Astrocyte (in vitro differentiated cells and primary cell): ENCODE results near the gene DNAJC30. TPM values are rescaled to one million over a fixed set of nuclear protein-coding genes. Genes with fewer than 3 reads are reported as not detected.

Source experiments
- DNase-seq: peaks from one replicate; pipeline ENCODE4 v3.0.0-alpha.2; 2010; ENCODE audit warnings: low read depth
- FAIRE-seq: peaks from 2 replicates; lab custom pipeline; 2011; peaks lifted over from hg19 to GRCh38; lab: Jason Lieb, UNC
- H2AFZ ChIP-seq: 2 replicates; pipeline ENCODE4 v1.6.0; 2012; ENCODE audit warnings: low read depth, low read length, inconsistent platforms
- H3K27ac ChIP-seq: 2 replicates; pipeline ENCODE4 v1.5.1; 2011; ENCODE audit warnings: low read depth, low read length, inconsistent platforms
- H3K27me3 ChIP-seq: 2 replicates; pipeline ENCODE4 v1.6.0; 2011; ENCODE audit warnings: low read length, inconsistent platforms; ENCODE audit not compliant: insufficient read depth
- H3K36me3 ChIP-seq: 2 replicates; pipeline ENCODE4 v1.5.1; 2011; ENCODE audit warnings: low read length, inconsistent platforms; ENCODE audit not compliant: insufficient read depth
- H3K4me1 ChIP-seq: 2 replicates; pipeline ENCODE4 v1.5.1; 2011; ENCODE audit warnings: low read length, inconsistent platforms; ENCODE audit not compliant: insufficient read depth
- H3K4me2 ChIP-seq: 2 replicates; pipeline ENCODE4 v1.6.0; 2012; ENCODE audit warnings: low read length, inconsistent platforms
- H3K4me3 ChIP-seq: 2 replicates; pipeline ENCODE4 v1.5.1; 2011; ENCODE audit warnings: low read depth, mild to moderate bottlenecking, low read length, inconsistent platforms; ENCODE audit not compliant: insufficient read depth
- H3K79me2 ChIP-seq: 2 replicates; pipeline ENCODE4 v1.6.0; 2012; ENCODE audit warnings: mild to moderate bottlenecking, low read length, inconsistent platforms; ENCODE audit not compliant: insufficient read depth
- H3K9ac ChIP-seq: 2 replicates; pipeline ENCODE4 v1.6.0; 2012; ENCODE audit warnings: mild to moderate bottlenecking, low read length, inconsistent platforms
- H3K9me3 ChIP-seq: 2 replicates; pipeline ENCODE4 v1.5.1; 2012; ENCODE audit warnings: low read depth, mild to moderate bottlenecking, low read length, inconsistent platforms; ENCODE audit not compliant: insufficient read depth
- H4K20me1 ChIP-seq: 2 replicates; pipeline ENCODE4 v1.6.0; 2012; ENCODE audit warnings: low read length, inconsistent platforms; ENCODE audit not compliant: insufficient read depth
- H3K27ac Mint-ChIP-seq: one replicate; pipeline ENCODE4 v1.8.0; 2021; ENCODE audit warnings: mild to moderate bottlenecking, mixed read lengths; ENCODE audit not compliant: unreplicated experiment
- H3K27me3 Mint-ChIP-seq: one replicate; pipeline ENCODE4 v1.8.0; 2021; ENCODE audit warnings: low read depth, mixed read lengths; ENCODE audit not compliant: unreplicated experiment
- H3K36me3 Mint-ChIP-seq: one replicate; pipeline ENCODE4 v1.8.0; 2021; ENCODE audit warnings: low read depth, mixed read lengths; ENCODE audit not compliant: unreplicated experiment
- H3K4me1 Mint-ChIP-seq: one replicate; pipeline ENCODE4 v1.8.0; 2021; ENCODE audit warnings: low read depth, mixed read lengths; ENCODE audit not compliant: unreplicated experiment
- H3K4me3 Mint-ChIP-seq: one replicate; pipeline ENCODE4 v1.8.0; 2021; ENCODE audit warnings: mild to moderate bottlenecking, moderate library complexity, mixed read lengths; ENCODE audit not compliant: unreplicated experiment
- H3K9me3 Mint-ChIP-seq: one replicate; pipeline ENCODE4 v1.8.0; 2021; ENCODE audit warnings: mild to moderate bottlenecking, mixed read lengths; ENCODE audit not compliant: unreplicated experiment
- EZH2 ChIP-seq: IDR thresholded peaks from 2 replicates; pipeline ENCODE4 v1.6.1; 2012; ENCODE audit warnings: mild to moderate bottlenecking, low read length, inconsistent platforms; ENCODE audit not compliant: insufficient read depth
- total RNA-seq: library from RNA; stranded (reverse); gene quantifications from 2 replicates; pipeline ENCODE4 v1.2.1, GENCODE V29; 2021
- TF ChIP-seq, protein P1 (sequence below): IDR thresholded peaks from 2 replicates; pipeline ENCODE4 v1.5.1; 2011; ENCODE audit warnings: low read depth, mild to moderate bottlenecking, inconsistent platforms, low read length, moderate library complexity; ENCODE audit not compliant: insufficient read depth

DNAJC30 gene
- total RNA-seq, 1 donor from 2014 or later: 11.0 TPM

GRCh38 chr7:73649576-73649975 lies 33.7 kb downstream of the DNAJC30 start:
- no peaks in the 10 kb centered on the region for H3K36me3 ChIP-seq
- Mint-ChIP-seq H3K27ac (no peak overlapping the region), H3K4me3 (no peak overlapping the region), H3K36me3 (no peaks in the 10 kb centered on the region), H3K9me3 (peaks cover 4% of the 10 kb centered on the region), H3K4me1 (peaks cover 2% of the 10 kb centered on the region), H3K27me3 (peaks cover 64% of the 10 kb centered on the region)
- TF ChIP-seq, protein P1, sequence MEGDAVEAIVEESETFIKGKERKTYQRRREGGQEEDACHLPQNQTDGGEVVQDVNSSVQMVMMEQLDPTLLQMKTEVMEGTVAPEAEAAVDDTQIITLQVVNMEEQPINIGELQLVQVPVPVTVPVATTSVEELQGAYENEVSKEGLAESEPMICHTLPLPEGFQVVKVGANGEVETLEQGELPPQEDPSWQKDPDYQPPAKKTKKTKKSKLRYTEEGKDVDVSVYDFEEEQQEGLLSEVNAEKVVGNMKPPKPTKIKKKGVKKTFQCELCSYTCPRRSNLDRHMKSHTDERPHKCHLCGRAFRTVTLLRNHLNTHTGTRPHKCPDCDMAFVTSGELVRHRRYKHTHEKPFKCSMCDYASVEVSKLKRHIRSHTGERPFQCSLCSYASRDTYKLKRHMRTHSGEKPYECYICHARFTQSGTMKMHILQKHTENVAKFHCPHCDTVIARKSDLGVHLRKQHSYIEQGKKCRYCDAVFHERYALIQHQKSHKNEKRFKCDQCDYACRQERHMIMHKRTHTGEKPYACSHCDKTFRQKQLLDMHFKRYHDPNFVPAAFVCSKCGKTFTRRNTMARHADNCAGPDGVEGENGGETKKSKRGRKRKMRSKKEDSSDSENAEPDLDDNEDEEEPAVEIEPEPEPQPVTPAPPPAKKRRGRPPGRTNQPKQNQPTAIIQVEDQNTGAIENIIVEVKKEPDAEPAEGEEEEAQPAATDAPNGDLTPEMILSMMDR: no peak
- TF ChIP-seq EZH2: no peak
- no peaks in the 10 kb centered on the region for H3K4me1 ChIP-seq
- H2AFZ ChIP-seq: no peak overlapping the region
- H3K27ac ChIP-seq: no peak overlapping the region
- no peaks in the 10 kb centered on the region for H3K79me2 ChIP-seq
- peaks cover 55% of the 10 kb centered on the region for H3K27me3 ChIP-seq
- no peak overlapping the region for H3K4me2 ChIP-seq
- H4K20me1 ChIP-seq: peaks cover 3% of the 10 kb centered on the region
- H3K4me3 ChIP-seq: no peak overlapping the region
- no peak for DNase-seq
- H3K9ac ChIP-seq: no peak overlapping the region
- H3K9me3 ChIP-seq: no peaks in the 10 kb centered on the region
- FAIRE-seq: no peak

DNA sequence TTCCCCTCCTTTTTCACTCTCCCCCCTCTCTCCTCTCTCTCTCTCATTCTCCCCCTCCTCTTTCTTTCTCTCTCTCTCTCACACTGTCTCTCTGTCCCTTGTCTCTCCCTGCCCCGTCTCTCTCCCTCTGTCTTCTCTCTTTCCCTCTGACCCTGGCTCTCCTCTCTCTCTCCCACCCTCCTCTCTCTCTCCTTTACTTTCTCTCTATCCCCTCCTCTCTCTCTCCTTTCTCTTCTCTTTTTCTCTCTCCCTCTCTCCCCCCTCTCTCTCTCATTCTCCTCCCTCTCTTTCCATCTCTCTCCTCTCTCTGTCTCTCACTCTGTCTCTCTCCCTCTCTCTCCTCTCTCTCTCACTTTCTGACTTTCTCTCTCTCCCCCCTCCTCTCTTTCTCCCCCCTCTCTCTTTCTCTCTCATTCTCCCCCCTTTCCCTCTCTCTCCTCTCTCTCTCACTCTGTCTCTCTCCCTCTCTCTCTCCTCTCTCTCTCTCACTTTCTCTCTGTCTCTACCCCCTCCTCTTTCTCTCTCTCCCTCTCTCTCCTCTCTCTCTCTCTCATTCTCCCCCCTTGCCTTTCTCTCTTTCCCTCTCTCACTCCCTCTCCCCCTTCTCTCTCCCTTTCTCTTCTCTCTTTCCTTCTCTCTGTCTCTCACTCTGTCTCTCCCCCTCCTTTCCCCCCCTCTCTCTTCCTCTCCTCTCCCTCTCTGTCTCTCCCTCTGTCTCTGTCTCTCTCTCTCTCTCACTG lies 34.5 kb downstream of the DNAJC30 start:
- Mint-ChIP-seq H3K4me1 (peaks cover 2% of the 10 kb centered on the region), H3K27ac (no peak overlapping the region), H3K36me3 (no peaks in the 10 kb centered on the region), H3K27me3 (peaks cover 68% of the 10 kb centered on the region), H3K4me3 (no peak overlapping the region), H3K9me3 (peaks cover 4% of the 10 kb centered on the region)
- DNase-seq: no peak
- Histone ChIP-seq H3K27ac (no peak overlapping the region), H3K4me2 (no peak overlapping the region), H3K9me3 (no peaks in the 10 kb centered on the region), H3K27me3 (peaks cover 59% of the 10 kb centered on the region), H3K4me1 (no peaks in the 10 kb centered on the region), H4K20me1 (peaks cover 3% of the 10 kb centered on the region), H3K79me2 (no peaks in the 10 kb centered on the region), H2AFZ (no peak overlapping the region), H3K9ac (no peak overlapping the region), H3K4me3 (no peak overlapping the region), H3K36me3 (no peaks in the 10 kb centered on the region)
- FAIRE-seq: no peak
- no peak for TF ChIP-seq EZH2
- TF ChIP-seq, protein P1: no peak
